Effector memory CD4-positive, alpha-beta T cell (primary cell): ENCODE results near the gene VMO1.

Experiments used
- DNase-seq, 3 donors: peaks; one replicate each; pipeline ENCODE4 v3.0.0-alpha.2; 2020
- H3K27ac ChIP-seq: 2 replicates; pipeline ENCODE4 v1.7.0; 2013; ENCODE audit warnings: mild to moderate bottlenecking, low read length, moderate library complexity; ENCODE audit not compliant: insufficient read depth, poor library complexity, severe bottlenecking
- H3K27me3 ChIP-seq: replicated peaks from 2 replicates; pipeline ENCODE4 v1.7.0; 2013; ENCODE audit warnings: mild to moderate bottlenecking, low read length; ENCODE audit not compliant: insufficient read depth, control insufficient read depth, poor library complexity, severe bottlenecking
- H3K36me3 ChIP-seq: 2 replicates; pipeline ENCODE4 v1.7.0; 2013; ENCODE audit warnings: mild to moderate bottlenecking, low read length, moderate library complexity; ENCODE audit not compliant: control insufficient read depth, insufficient read depth
- H3K4me1 ChIP-seq: 2 replicates; pipeline ENCODE4 v1.7.0; 2013; ENCODE audit warnings: low read length, mild to moderate bottlenecking; ENCODE audit not compliant: control insufficient read depth, insufficient read depth, poor library complexity, severe bottlenecking
- H3K4me3 ChIP-seq: 2 replicates; pipeline ENCODE4 v1.7.0; 2013; ENCODE audit warnings: low read length, low read depth, mild to moderate bottlenecking; ENCODE audit not compliant: insufficient read depth, poor library complexity, severe bottlenecking
- H3K9me3 ChIP-seq: 2 replicates; pipeline ENCODE4 v1.7.0; 2013; ENCODE audit warnings: mild to moderate bottlenecking, low read length, moderate library complexity; ENCODE audit not compliant: control insufficient read depth

VMO1 gene

DNA sequence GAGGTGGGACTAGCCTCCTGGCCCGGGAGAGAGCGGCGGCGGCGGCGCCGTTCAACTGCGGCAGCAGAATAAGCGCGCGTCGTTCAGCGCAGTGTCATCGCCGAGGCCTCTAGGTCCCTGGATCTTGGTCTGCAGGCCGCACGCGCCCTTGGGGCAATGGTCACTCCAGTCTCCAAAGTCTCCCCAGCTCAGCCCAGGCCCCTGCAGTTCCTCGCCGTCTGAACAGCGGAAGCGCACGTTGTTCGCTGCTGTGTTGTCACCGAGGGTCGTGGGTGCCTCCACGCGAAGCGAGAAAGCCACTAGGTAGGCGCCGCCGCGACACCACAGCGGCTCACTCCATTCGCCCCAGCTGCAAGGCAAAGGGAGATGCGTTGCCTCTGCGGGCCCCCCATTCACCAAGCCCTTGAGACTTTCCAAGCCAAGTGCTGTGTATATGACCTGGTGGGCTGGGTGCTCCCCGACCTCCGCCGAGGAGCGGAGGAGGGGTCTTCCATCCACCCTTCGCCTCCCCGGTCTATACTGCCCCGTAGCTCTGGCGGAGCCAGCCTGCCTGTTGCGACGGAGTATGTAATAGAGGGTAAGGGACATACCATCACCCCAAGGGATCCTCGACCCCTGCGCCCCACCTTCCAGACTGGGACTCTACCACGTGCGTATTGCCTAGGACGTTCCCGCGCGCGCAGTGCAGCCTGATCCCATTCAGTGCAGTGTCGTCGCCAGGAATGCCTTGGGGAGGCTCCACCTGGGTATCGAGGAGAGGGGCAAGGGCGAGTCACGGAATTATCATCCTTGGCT, 656 bp downstream of the VMO1 start:
- H3K4me3 ChIP-seq, result no peak overlapping the region
- H3K27ac ChIP-seq, result no peak overlapping the region
- peaks cover 18% of the 10 kb centered on the region for H3K4me1 ChIP-seq
- DNase-seq, result no peak
- H3K36me3 ChIP-seq, result no peaks in the 10 kb centered on the region
- no peaks in the 10 kb centered on the region for H3K9me3 ChIP-seq
- peaks cover 32% of the 10 kb centered on the region for H3K27me3 ChIP-seq

GRCh38 chr17:4782652-4783051, 3.5 kb downstream of the VMO1 start:
- Histone ChIP-seq H3K27me3 (peaks cover 32% of the 10 kb centered on the region), H3K27ac (no peak overlapping the region), H3K4me3 (no peak overlapping the region), H3K4me1 (peaks cover 10% of the 10 kb centered on the region), H3K36me3 (no peaks in the 10 kb centered on the region), H3K9me3 (no peaks in the 10 kb centered on the region)
- DNase-seq, result no peak

DNA sequence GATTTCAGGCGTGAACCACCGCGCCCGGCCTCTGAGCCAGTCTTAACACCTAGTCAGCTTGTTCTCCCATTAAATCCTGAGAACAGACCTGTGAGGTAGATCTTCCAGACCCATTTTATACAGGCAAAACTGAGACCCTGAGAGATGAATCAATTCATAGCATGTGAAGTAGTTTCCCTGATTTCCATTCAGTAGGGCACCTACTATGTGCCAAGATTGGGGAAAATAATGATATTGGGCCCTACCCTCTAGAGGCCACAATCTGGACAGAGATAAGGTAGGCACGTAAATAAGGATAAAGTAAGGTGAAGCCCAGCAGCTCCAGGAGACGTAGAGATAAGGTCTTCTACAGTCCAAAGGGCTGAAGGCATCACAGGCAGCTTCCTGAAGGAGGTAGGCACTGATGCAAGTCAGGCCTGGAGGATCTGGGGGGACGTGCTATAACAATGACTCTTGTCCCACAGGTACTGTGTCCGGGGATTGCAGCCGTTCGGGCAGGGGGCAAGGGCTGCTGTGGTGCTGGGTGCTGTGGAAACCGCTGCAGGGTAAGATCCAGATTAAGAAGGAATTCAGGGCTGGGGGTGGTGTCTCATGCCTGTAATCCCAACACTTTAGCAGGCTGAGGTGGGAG, 5.7 kb downstream of the VMO1 start:
- H3K36me3 ChIP-seq, result no peaks in the 10 kb centered on the region

DNA sequence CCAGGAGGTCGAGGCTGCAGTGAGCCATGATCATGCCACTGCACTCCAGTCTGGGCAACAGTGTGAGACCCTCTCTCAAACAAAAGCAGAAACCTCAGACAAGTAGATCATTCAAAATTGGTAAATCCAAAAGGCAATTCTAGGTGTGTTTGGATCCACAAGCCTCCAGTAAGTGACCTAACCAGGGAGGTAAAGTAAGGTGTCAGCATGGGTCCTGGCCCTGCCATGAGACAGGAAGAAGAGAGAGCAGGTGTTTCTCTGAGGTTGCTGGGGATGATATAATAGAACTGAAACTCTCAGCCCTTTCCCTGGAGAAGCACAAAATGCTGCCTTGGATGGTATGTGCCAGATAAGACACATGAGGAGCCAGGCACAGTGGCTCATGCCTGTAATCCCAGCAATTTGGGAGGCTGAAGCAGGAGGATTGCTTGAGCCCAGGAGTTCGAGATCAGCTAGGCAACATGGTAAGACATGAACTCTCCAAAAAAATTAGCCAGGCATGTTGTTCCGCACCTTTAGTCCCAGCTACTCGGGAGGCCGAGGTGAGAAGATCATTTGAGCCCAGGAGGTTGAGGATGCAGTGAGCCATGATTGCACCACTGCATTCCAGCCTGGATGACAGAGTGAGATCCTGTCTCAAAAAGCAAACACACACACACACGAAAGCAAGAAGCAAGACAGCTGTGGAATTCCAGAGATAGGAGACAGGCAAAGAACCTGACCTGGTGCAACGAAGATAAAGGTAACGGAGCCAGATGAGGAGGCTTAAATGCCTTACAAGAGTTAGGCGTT, 8.0 kb downstream of the VMO1 start:
- H3K4me1 ChIP-seq, result no peaks in the 10 kb centered on the region
- H3K4me3 ChIP-seq, result no peak overlapping the region
- H3K9me3 ChIP-seq, result no peaks in the 10 kb centered on the region
- H3K36me3 ChIP-seq, result no peaks in the 10 kb centered on the region
- DNase-seq, result no peak
- peaks cover 10% of the 10 kb centered on the region for H3K27me3 ChIP-seq
- H3K27ac ChIP-seq, result no peak overlapping the region

More for the DNA sequence above, 5.7 kb downstream of the VMO1 start:
- Histone ChIP-seq H3K4me1 (peaks cover 2% of the 10 kb centered on the region), H3K27me3 (peaks cover 18% of the 10 kb centered on the region), H3K9me3 (no peaks in the 10 kb centered on the region), H3K4me3 (no peak overlapping the region), H3K27ac (no peak overlapping the region)
- no peak for DNase-seq

GRCh38 chr17:4772235-4772613, 13.9 kb downstream of the VMO1 start:
- H3K9me3 ChIP-seq, result no peaks in the 10 kb centered on the region
- no peaks in the 10 kb centered on the region for H3K36me3 ChIP-seq
- H3K27ac ChIP-seq, result no peak overlapping the region
- no peaks in the 10 kb centered on the region for H3K4me1 ChIP-seq
- H3K27me3 ChIP-seq, result no peaks in the 10 kb centered on the region
- no peak for DNase-seq
- no peak overlapping the region for H3K4me3 ChIP-seq

GRCh38 chr17:4771519-4772234, 14.5 kb downstream of the VMO1 start, which contains the start of gene TM4SF5:
TM4SF5 (plus strand) TSS chr17:4771886; CDS start chr17:4771923, 37 bp downstream.
- Histone ChIP-seq H3K27me3 (no peaks in the 10 kb centered on the region), H3K4me3 (no peak within 1 kb of the TSS), H3K36me3 (no peaks in the 10 kb centered on the region), H3K9me3 (no peaks in the 10 kb centered on the region), H3K4me1 (no peaks in the 10 kb centered on the region), H3K27ac (no peak within 1 kb of the TSS)
- DNase-seq, result no peak

DNA sequence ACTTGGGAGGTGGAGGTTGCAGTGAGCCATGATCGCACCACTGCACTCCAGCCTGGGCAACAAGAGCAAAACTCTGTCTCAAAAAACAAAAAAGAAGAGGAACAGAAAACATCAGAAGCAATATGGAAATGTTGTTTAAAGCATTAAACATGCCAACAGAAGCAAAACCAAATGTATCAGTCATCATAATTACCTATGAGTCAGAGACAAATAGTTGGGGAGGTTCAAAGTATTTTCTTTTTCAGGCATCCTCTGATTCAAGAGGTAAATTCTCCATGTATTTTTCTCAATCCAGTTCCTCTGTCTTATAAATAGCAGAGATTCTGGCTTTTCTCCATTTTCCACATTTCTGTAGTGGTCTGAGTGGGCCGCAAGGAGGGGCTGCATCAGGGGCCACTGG, 16.5 kb downstream of the VMO1 start:
- Histone ChIP-seq H3K27ac (no peak overlapping the region), H3K36me3 (no peaks in the 10 kb centered on the region), H3K4me3 (no peak overlapping the region), H3K4me1 (no peaks in the 10 kb centered on the region), H3K9me3 (no peaks in the 10 kb centered on the region), H3K27me3 (no peaks in the 10 kb centered on the region)
- no peak for DNase-seq

GRCh38 chr17:4768298-4768697, 17.9 kb downstream of the VMO1 start:
- Histone ChIP-seq H3K27me3 (no peaks in the 10 kb centered on the region), H3K36me3 (no peaks in the 10 kb centered on the region), H3K27ac (no peak overlapping the region), H3K4me3 (no peak overlapping the region), H3K9me3 (no peaks in the 10 kb centered on the region), H3K4me1 (no peaks in the 10 kb centered on the region)
- no peak for DNase-seq

DNA sequence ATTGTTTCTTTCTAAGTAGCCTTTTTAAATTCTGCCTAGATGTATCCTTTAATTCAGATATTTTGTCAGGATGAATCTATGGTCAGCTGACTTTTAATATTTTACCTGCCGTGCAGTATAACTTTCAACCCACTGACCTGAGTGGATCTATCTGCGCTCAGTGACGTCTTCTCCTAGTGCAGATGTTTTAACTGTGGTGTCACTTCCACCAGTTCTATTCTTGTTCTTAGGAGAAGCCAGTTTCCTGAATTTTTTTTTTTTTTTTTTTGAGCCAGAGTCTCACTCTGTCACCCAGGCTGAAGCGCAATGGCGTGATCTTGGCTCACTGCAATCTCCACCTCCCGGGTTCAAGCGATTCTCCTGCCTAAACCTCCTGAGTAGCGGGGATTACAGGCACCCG, 19.4 kb downstream of the VMO1 start:
- DNase-seq, result no peak
- no peaks in the 10 kb centered on the region for H3K36me3 ChIP-seq
- H3K27ac ChIP-seq, result no peak overlapping the region
- H3K4me3 ChIP-seq, result no peak overlapping the region
- H3K27me3 ChIP-seq, result no peaks in the 10 kb centered on the region
- no peaks in the 10 kb centered on the region for H3K4me1 ChIP-seq
- H3K9me3 ChIP-seq, result no peaks in the 10 kb centered on the region
